Natural killer cell (primary cell): ENCODE results near the gene TBXA2R. TPM values are rescaled to one million over a fixed set of nuclear protein-coding genes. Genes with fewer than 3 reads are reported as not detected.
"Not testable (repeated sequence)": the region's sequence is repeated elsewhere in the genome, so short reads cannot be mapped to it uniquely, and the experiment has no call there.

Source experiments
- ATAC-seq, 3 donors: fragments of 150-1000 bp in 2 of 3; fragments of 200-7000 bp in 1 of 3; cut with Tn5 transposase; 1 replicate in 1 of 3; 2 replicates in 2 of 3; pipeline ENCODE4 v1.10.0; 2021; ENCODE audit warnings: mild to moderate bottlenecking in 2 of 3, moderate library complexity in 2 of 3
- DNase-seq, 2 donors: peaks; one replicate each; pipeline versions ENCODE4 v3.0.0 to v3.0.0-alpha.2; 2013 to 2021; ENCODE audit warnings: mixed read lengths in 1 of 2
- H3K27ac ChIP-seq: one replicate; pipeline ENCODE4 v1.5.1; 2013; ENCODE audit warnings: mild to moderate bottlenecking, low read length
- H3K27me3 ChIP-seq: one replicate; pipeline ENCODE4 v1.6.1; 2013; ENCODE audit warnings: low read length; ENCODE audit not compliant: control insufficient read depth, insufficient read depth
- H3K36me3 ChIP-seq: one replicate; pipeline ENCODE4 v1.6.1; 2013; ENCODE audit warnings: low read length; ENCODE audit not compliant: control insufficient read depth, insufficient read depth
- H3K4me1 ChIP-seq: one replicate; pipeline ENCODE4 v1.6.1; 2013; ENCODE audit warnings: low read length; ENCODE audit not compliant: control insufficient read depth, insufficient read depth
- H3K4me3 ChIP-seq: one replicate; pipeline ENCODE4 v1.5.1; 2013; ENCODE audit warnings: low read length
- H3K9me3 ChIP-seq: one replicate; pipeline ENCODE4 v1.6.1; 2013; ENCODE audit warnings: low read length; ENCODE audit not compliant: control insufficient read depth, insufficient read depth
- H3K27ac Mint-ChIP-seq, 2 donors: one replicate each; pipeline ENCODE4 v1.8.0; 2022; ENCODE audit warnings: mild to moderate bottlenecking in 2 of 2, mixed read lengths in 2 of 2, moderate library complexity in 1 of 2
- H3K27me3 Mint-ChIP-seq, 2 donors: one replicate each; pipeline ENCODE4 v1.8.0; 2022; ENCODE audit warnings: low read depth in 2 of 2, mixed read lengths in 2 of 2
- H3K36me3 Mint-ChIP-seq: one replicate; pipeline ENCODE4 v1.8.0; 2022; ENCODE audit warnings: mixed read lengths
- H3K4me1 Mint-ChIP-seq, 2 donors: one replicate each; pipeline ENCODE4 v1.8.0; 2022; ENCODE audit warnings: mixed read lengths in 2 of 2
- H3K4me3 Mint-ChIP-seq: one replicate; pipeline ENCODE4 v1.8.0; 2022; ENCODE audit warnings: mild to moderate bottlenecking, moderate library complexity, mixed read lengths
- H3K9me3 Mint-ChIP-seq, 2 donors: one replicate each; pipeline ENCODE4 v1.8.0; 2022; ENCODE audit warnings: mixed read lengths in 2 of 2
- CTCF ChIP-seq: fragments of 200-600 bp; IDR thresholded peaks from one replicate; pipeline ENCODE4 v1.8.0; 2022; ENCODE audit warnings: antibody characterized with exemption
- WGBS: methylation state at CpG from one replicate; pipeline ENCODE4 v1.1.7; 2013; ENCODE audit warnings: missing lambda C conversion rate; ENCODE audit not compliant: insufficient coverage; 5-methylcytosine and 5-hydroxymethylcytosine counted together
- intact Hi-C: fragments of 100-400 bp; cut with micrococcal nuclease; formaldehyde crosslinking; loops from one replicate; pipeline ENCODE4 v1.14.2; 2022
- total RNA-seq, 4 donors: library from RNA; stranded (reverse); fragments of 120-200 nt in 1 of 4; gene quantifications; one replicate each; pipeline versions ENCODE4 v1.2.3 to v1.2.4, GENCODE V29; 2013 to 2022

TBXA2R gene
- total RNA-seq, 3 donors from 2014 or later (not counting 1 experiment from before 2014, with no cell fraction given), result 1.4 to 2.1 (median 2.1) TPM

- no peaks in the 10 kb centered on the region for H3K27me3 Mint-ChIP-seq
- H3K36me3 Mint-ChIP-seq, result no peaks in the 10 kb centered on the region
- H3K4me1 Mint-ChIP-seq, result peaks cover 7 to 25% of the 10 kb centered on the region in 2 donors
- intact Hi-C loops, result no loop called here
- Histone ChIP-seq H3K27me3 (no peaks in the 10 kb centered on the region), H3K4me1 (peaks cover 23% of the 10 kb centered on the region), H3K4me3 (no peak overlapping the region), H3K36me3 (no peaks in the 10 kb centered on the region), H3K9me3 (no peaks in the 10 kb centered on the region), H3K27ac (no peak overlapping the region)
- WGBS, result 91% methylated on average over 7 of the region's 7 CpGs
- H3K9me3 Mint-ChIP-seq, result no peaks in the 10 kb centered on the region
- no peak for TF ChIP-seq CTCF
- peak overlapping the region; percentile 2 for H3K4me3 Mint-ChIP-seq
- DNase-seq (no peak), ATAC-seq (no peak)
- H3K27ac Mint-ChIP-seq, result no peak overlapping the region
Observed at GRCh38 chr19:3570606-3571011, 36.1 kb downstream of the TBXA2R start.

GRCh38 chr19:3570042-3570441, 36.6 kb downstream of the TBXA2R start:
- 98% methylated on average over 10 of the region's 11 CpGs for WGBS
- not testable (repeated sequence) for H3K27me3 Mint-ChIP-seq

GRCh38 chr19:3565139-3565538, 41.5 kb downstream of the TBXA2R start:
- H3K27me3 Mint-ChIP-seq, result no peaks in the 10 kb centered on the region
- WGBS, result 94% methylated on average over 19 of the region's 19 CpGs
- H3K27ac Mint-ChIP-seq, result no peak overlapping the region
- no peaks in the 10 kb centered on the region for H3K36me3 Mint-ChIP-seq
- no peaks in the 10 kb centered on the region for H3K4me1 ChIP-seq
- intact Hi-C loops, result no loop called here
- no peaks in the 10 kb centered on the region for H3K4me1 Mint-ChIP-seq
- H3K4me3 ChIP-seq, result no peak overlapping the region
- TF ChIP-seq CTCF, result no peak
- H3K36me3 ChIP-seq, result no peaks in the 10 kb centered on the region
- no peak for DNase-seq
- H3K27ac ChIP-seq, result no peak overlapping the region
- ATAC-seq, result no peak
- H3K9me3 ChIP-seq, result no peaks in the 10 kb centered on the region
- no peak overlapping the region for H3K4me3 Mint-ChIP-seq
- H3K9me3 Mint-ChIP-seq, result no peaks in the 10 kb centered on the region
- no peaks in the 10 kb centered on the region for H3K27me3 ChIP-seq

More at GRCh38 chr19:3570042-3570441, 36.6 kb downstream of the TBXA2R start:
- H3K36me3 ChIP-seq, intact Hi-C loops, H3K4me3 Mint-ChIP-seq, H3K36me3 Mint-ChIP-seq, H3K9me3 Mint-ChIP-seq, H3K4me3 ChIP-seq, H3K9me3 ChIP-seq, ATAC-seq, H3K27me3 ChIP-seq, H3K27ac Mint-ChIP-seq, DNase-seq, H3K27ac ChIP-seq: not testable (repeated sequence)
- peaks cover 7 to 22% of the 10 kb centered on the region in 2 donors for H3K4me1 Mint-ChIP-seq
- peaks cover 23% of the 10 kb centered on the region for H3K4me1 ChIP-seq

GRCh38 chr19:3563709-3564524, 42.8 kb downstream of the TBXA2R start:
- 86% methylated on average over 16 of the region's 17 CpGs for WGBS
- Histone ChIP-seq H3K4me3 (no peak overlapping the region), H3K9me3 (no peaks in the 10 kb centered on the region), H3K4me1 (no peaks in the 10 kb centered on the region), H3K27me3 (no peaks in the 10 kb centered on the region), H3K27ac (no peak overlapping the region), H3K36me3 (no peaks in the 10 kb centered on the region)
- intact Hi-C loops, result no loop called here
- Mint-ChIP-seq H3K4me3 (no peak overlapping the region), H3K27me3 (no peaks in the 10 kb centered on the region), H3K27ac (no peak overlapping the region), H3K36me3 (no peaks in the 10 kb centered on the region), H3K4me1 (no peaks in the 10 kb centered on the region), H3K9me3 (no peaks in the 10 kb centered on the region)
- no peak for TF ChIP-seq CTCF
- ATAC-seq, result no peak
- DNase-seq, result no peak
